ENCODE results near the gene FICD.

DNA sequence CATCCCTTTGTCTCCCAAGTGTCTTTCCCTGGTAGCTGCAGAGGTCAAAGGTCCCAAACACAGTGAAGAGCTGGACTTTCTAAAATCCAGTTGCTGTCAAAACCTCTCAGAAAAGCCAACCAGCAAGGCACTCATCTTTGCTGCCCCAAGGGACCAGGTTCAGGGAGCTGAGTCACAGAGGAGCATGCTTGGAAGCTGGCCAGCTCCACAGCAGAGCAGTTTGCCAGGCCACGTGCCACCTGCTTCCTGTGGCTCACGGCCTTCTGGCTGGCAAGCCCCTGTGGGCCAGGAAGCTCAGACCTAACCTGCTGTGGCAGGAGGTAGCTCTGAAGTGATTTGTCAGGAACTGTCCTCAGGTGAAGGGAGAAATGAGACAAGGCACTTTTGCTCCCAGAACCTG lies 50.9 kb downstream of the FICD start:
- TF ChIP-seq CTCF (IDR thresholded peaks at IDR 0.05 in 8 of 11, conservative IDR thresholded peaks at IDR 0.05 in 3 of 11) (no peak), POLR2AphosphoS5 (IDR thresholded peaks at IDR 0.05) (peak; percentile 76 to 81 (median 80))
